Right lung (tissue), 10 donors: ENCODE measurements around the gene HMGN2. TPM values are rescaled to one million over a fixed set of nuclear protein-coding genes. Genes with fewer than 3 reads are reported as not detected.

Experiments used
- DNase-seq, 2 donors: peaks; one replicate each; pipeline ENCODE4 v3.0.0-alpha.2; 2013
- long read RNA-seq, 8 donors: transcript quantifications; one replicate each; lab custom pipeline, GENCODE V29; 2026
- polyA plus RNA-seq, 5 donors: library from polyadenylated mRNA; unstranded; fragments of 120-200 nt; gene quantifications; one replicate each; pipeline versions ENCODE4 v1.2.1 to v1.2.3, GENCODE V29; 2013; ENCODE audit warnings: inconsistent platforms in 1 of 5, low replicate concordance in 1 of 5; ENCODE audit not compliant: insufficient read length in 5 of 5, insufficient read depth in 1 of 5

The HMGN2 gene
- polyA plus RNA-seq, result 1,000 to 10,000 TPM; 1,072 to 1,438 (median 1,211) TPM
- long read RNA-seq, donor 1, transcript HMGN2-205 (5 exons, 952 nt), result minor isoform, 16 of 754 reads
- long read RNA-seq, donor 1, transcript HMGN2-201 (6 exons, 1,191 nt), result major isoform, 586 of 754 reads
- long read RNA-seq, donor 1, partial matches to known transcripts, result 108 of 754 reads
- long read RNA-seq, donor 1, other reads (novel, unspliced or antisense), result 36 of 754 reads
- long read RNA-seq, donor 2, transcript HMGN2-201 (6 exons, 1,191 nt), result major isoform, 379 of 459 reads
- long read RNA-seq, donor 2, transcript HMGN2-205 (5 exons, 952 nt), result minor isoform, 6 of 459 reads
- long read RNA-seq, donor 2, partial matches to known transcripts, result 36 of 459 reads
- long read RNA-seq, donor 2, other reads (novel, unspliced or antisense), result 37 of 459 reads
- long read RNA-seq, donor 3, transcript HMGN2-201 (6 exons, 1,191 nt), result major isoform, 403 of 531 reads
- long read RNA-seq, donor 3, transcript HMGN2-205 (5 exons, 952 nt), result minor isoform, 12 of 531 reads
- long read RNA-seq, donor 3, transcript HMGN2-209 (2 exons, 1,496 nt), result minor isoform, 5 of 531 reads
- long read RNA-seq, donor 3, partial matches to known transcripts, result 75 of 531 reads
- long read RNA-seq, donor 3, other reads (novel, unspliced or antisense), result 31 of 531 reads
- long read RNA-seq, donor 4, transcript HMGN2-201 (6 exons, 1,191 nt), result major isoform, 237 of 300 reads
- long read RNA-seq, donor 4, partial matches to known transcripts, result 52 of 300 reads
- long read RNA-seq, donor 4, other reads (novel, unspliced or antisense), result 6 of 300 reads
- long read RNA-seq, donor 5, transcript HMGN2-205 (5 exons, 952 nt), result minor isoform, 11 of 969 reads
- long read RNA-seq, donor 5, transcript HMGN2-201 (6 exons, 1,191 nt), result major isoform, 777 of 969 reads
- long read RNA-seq, donor 5, partial matches to known transcripts, result 113 of 969 reads
- long read RNA-seq, donor 5, other reads (novel, unspliced or antisense), result 60 of 969 reads
- long read RNA-seq, donor 6, transcript HMGN2-209 (2 exons, 1,496 nt), result minor isoform, 5 of 720 reads
- long read RNA-seq, donor 6, transcript HMGN2-205 (5 exons, 952 nt), result minor isoform, 10 of 720 reads
- long read RNA-seq, donor 6, transcript HMGN2-201 (6 exons, 1,191 nt), result major isoform, 573 of 720 reads
- long read RNA-seq, donor 6, partial matches to known transcripts, result 64 of 720 reads
- long read RNA-seq, donor 6, other reads (novel, unspliced or antisense), result 60 of 720 reads
- long read RNA-seq, donor 7, transcript HMGN2-205 (5 exons, 952 nt), result minor isoform, 7 of 565 reads
- long read RNA-seq, donor 7, transcript HMGN2-201 (6 exons, 1,191 nt), result major isoform, 331 of 565 reads
- long read RNA-seq, donor 7, partial matches to known transcripts, result 188 of 565 reads
- long read RNA-seq, donor 7, other reads (novel, unspliced or antisense), result 34 of 565 reads
- long read RNA-seq, donor 8, transcript HMGN2-201 (6 exons, 1,191 nt), result major isoform, 213 of 496 reads
- long read RNA-seq, donor 8, partial matches to known transcripts, result 272 of 496 reads
- long read RNA-seq, donor 8, other reads (novel, unspliced or antisense), result 0 of 496 reads

GRCh38 chr1:26472320-26472900, at the start of gene HMGN2:
Gene HMGN2 (plus strand): TSS chr1:26472440. CDS start chr1:26472613, 173 bp downstream.
- peak; percentile 90 to 91 for DNase-seq

- DNase-seq, result peak; percentile 12 to 13
Measured at GRCh38 chr1:26429721-26430120, 42.5 kb upstream of the HMGN2 start.

GRCh38 chr1:26431979-26432695, 40.1 kb upstream of the HMGN2 start, which contains the start of gene DHDDS:
Gene DHDDS (plus strand): TSS chr1:26432321. CDS start chr1:26432946, 625 bp downstream.
- peak; percentile 98 to 99 for DNase-seq

DNA sequence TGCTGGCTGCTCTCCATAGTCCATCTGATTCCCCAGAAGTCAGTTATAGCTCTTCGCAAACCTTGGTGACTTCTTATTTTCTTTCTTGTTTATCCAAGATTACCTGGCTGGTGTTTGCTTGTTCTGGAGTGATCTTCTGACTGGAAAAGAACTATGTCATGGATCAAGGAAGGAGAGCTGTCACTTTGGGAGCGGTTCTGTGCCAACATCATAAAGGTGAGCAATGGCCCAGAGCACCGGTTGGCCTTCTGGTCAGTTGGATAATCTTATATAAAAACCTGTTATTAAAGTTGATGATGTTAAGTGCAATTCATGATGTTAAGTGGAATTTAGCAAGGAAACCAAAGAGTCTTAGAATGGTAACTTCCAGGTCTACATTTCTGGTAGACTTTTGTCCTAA, 39.4 kb upstream of the HMGN2 start:
- no peak for DNase-seq

- no peak for DNase-seq
Measured at GRCh38 chr1:26434161-26434752, 38.0 kb upstream of the HMGN2 start.

- no peak for DNase-seq
Measured at GRCh38 chr1:26438041-26438440, 34.2 kb upstream of the HMGN2 start.

- DNase-seq, result no peak
Measured at GRCh38 chr1:26440259-26440658, 32.0 kb upstream of the HMGN2 start.

- no peak for DNase-seq
Measured at GRCh38 chr1:26449868-26450267, 22.4 kb upstream of the HMGN2 start.

- no peak for DNase-seq
Measured at GRCh38 chr1:26450908-26451307, 21.3 kb upstream of the HMGN2 start.

GRCh38 chr1:26452459-26453183, 19.6 kb upstream of the HMGN2 start:
- DNase-seq, result no peak

DNA sequence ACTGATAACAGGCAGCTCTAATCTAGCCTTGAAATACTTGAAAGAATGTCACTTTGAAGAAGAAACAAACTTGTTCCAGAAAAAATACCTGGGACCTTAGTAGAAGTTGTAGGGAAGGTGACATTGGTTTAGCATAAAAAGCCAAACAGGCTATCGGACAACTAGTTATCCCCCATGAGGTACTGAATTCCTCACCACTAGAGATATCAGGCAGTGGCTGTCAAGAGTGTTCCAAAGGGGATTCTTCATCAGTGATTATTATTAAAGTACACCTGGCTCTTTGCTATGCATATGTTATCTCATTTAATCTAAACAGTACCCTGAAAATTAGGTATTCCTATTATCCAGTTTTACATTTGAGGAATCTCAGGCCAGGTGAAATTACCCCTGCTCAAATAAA, 13.1 kb upstream of the HMGN2 start:
- DNase-seq, result no peak

- DNase-seq, result no peak
Measured at GRCh38 chr1:26459573-26460031, 12.6 kb upstream of the HMGN2 start.

GRCh38 chr1:26468911-26469310, 3.3 kb upstream of the HMGN2 start:
- no peak for DNase-seq

DNA sequence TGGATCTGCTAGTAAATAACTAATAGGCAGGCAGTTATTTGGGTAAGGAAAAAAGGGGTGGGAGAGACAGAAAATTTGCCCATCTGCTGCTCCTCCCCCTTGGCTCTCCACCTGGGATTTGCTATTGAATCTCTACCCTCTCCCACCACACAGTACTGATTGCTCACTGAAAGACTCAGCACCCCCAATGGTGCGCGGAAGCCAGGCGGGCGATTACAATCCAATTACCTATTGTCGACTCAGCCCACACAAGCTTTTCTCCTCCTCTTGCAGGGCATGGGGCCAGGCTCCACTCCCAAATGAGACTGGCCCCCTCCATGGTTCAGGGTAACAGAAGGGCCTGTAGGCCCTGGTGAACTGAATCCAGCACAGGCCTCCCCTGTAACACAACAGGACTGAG, 2.7 kb upstream of the HMGN2 start:
- DNase-seq, result no peak

DNA sequence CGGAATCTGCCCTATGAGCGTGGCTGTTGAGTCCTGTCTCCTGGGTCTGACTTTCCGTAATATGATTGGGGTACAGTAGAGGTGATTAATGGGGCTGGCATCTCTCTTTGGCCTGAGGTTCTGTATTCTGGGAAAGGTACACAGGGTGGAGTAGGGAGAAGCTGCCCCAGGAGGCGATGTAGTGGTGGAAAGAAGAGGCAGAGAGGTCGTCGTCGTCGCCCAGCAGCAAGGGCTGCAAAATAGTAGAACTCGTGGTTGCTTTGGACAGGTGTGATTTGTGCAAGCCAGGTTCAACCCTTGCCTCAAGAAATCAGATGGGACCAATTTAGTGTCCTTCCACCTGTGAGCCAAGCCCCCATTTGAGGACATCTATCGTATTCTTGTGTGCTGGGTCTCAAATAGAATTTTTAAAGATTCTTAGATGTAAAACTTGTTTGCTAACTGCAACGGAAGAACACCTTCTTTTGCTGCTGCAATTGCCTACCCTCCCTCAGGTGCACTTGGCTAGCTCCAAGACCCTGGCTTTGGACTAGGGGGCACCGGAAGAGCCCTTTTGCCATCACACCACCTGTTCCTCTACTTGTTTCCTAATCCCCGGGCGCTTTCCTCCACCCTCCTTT, 1.3 kb upstream of the HMGN2 start:
- no peak for DNase-seq

- peak; percentile 28 to 79 for DNase-seq
Measured at GRCh38 chr1:26471498-26472319, 531 bp upstream of the HMGN2 start.
